ENCODE data around the gene MAGI1. TPM values are rescaled to one million over a fixed set of nuclear protein-coding genes. Genes with fewer than 3 reads are reported as not detected.

The MAGI1 gene
- total RNA-seq, 4 donors from 2014 or later, result 7.6 to 42.9 (median 37.0) TPM

- H3K27ac ChIP-seq, result no peak overlapping the region
- H3K4me1 ChIP-seq, result no peaks in the 10 kb centered on the region
- no peaks in the 10 kb centered on the region for H3K36me3 ChIP-seq
- intact Hi-C loops (cut with DNase I; ENCODE audit: low total_unique reads), result no loop called here
- DNase-seq, result no peak
- H3K4me3 ChIP-seq, result no peak overlapping the region
- TF ChIP-seq POLR2A (IDR thresholded peaks at IDR 0.05) (no peak), CTCF (IDR thresholded peaks at IDR 0.05) (no peak)
- no peaks in the 10 kb centered on the region for H3K9me3 ChIP-seq
- H3K27me3 ChIP-seq, result no peaks in the 10 kb centered on the region
Measured at GRCh38 chr3:65703820-65704219, 334.9 kb downstream of the MAGI1 start.

- H3K9me3 ChIP-seq, result no peaks in the 10 kb centered on the region
- H3K4me3 ChIP-seq, result no peak overlapping the region
- DNase-seq, result no peak
- intact Hi-C loops (cut with DNase I; ENCODE audit: low total_unique reads), result no loop called here
- H3K36me3 ChIP-seq, result no peaks in the 10 kb centered on the region
- TF ChIP-seq CTCF (IDR thresholded peaks at IDR 0.05), result no peak
- no peak for TF ChIP-seq POLR2A (IDR thresholded peaks at IDR 0.05)
- no peak overlapping the region for H3K27ac ChIP-seq
- H3K27me3 ChIP-seq, result no peaks in the 10 kb centered on the region
- no peaks in the 10 kb centered on the region for H3K4me1 ChIP-seq
Measured at GRCh38 chr3:65703026-65703425, 335.7 kb downstream of the MAGI1 start.

GRCh38 chr3:65702202-65702601 lies 336.5 kb downstream of the MAGI1 start:
- intact Hi-C loops (cut with DNase I; ENCODE audit: low total_unique reads), result no loop called here
- no peaks in the 10 kb centered on the region for H3K36me3 ChIP-seq
- no peaks in the 10 kb centered on the region for H3K9me3 ChIP-seq
- H3K4me3 ChIP-seq, result no peak overlapping the region
- no peak for DNase-seq
- no peaks in the 10 kb centered on the region for H3K27me3 ChIP-seq
- TF ChIP-seq CTCF (IDR thresholded peaks at IDR 0.05), result no peak
- no peaks in the 10 kb centered on the region for H3K4me1 ChIP-seq
- H3K27ac ChIP-seq, result no peak overlapping the region

- Histone ChIP-seq H3K4me3 (no peak overlapping the region), H3K27me3 (no peaks in the 10 kb centered on the region), H3K9me3 (no peaks in the 10 kb centered on the region), H3K36me3 (no peaks in the 10 kb centered on the region), H3K4me1 (no peaks in the 10 kb centered on the region), H3K27ac (no peak overlapping the region)
- intact Hi-C loops (cut with DNase I; ENCODE audit: low total_unique reads), result no loop called here
- DNase-seq, result no peak
- TF ChIP-seq POLR2A (IDR thresholded peaks at IDR 0.05) (no peak), CTCF (IDR thresholded peaks at IDR 0.05) (no peak)
Measured at GRCh38 chr3:65701516-65701915, 337.2 kb downstream of the MAGI1 start.

GRCh38 chr3:65689436-65689835 lies 349.3 kb downstream of the MAGI1 start:
- Histone ChIP-seq H3K4me3 (no peak overlapping the region), H3K4me1 (no peaks in the 10 kb centered on the region), H3K9me3 (no peaks in the 10 kb centered on the region), H3K27ac (no peak overlapping the region), H3K36me3 (no peaks in the 10 kb centered on the region), H3K27me3 (no peaks in the 10 kb centered on the region)
- DNase-seq, result no peak
- intact Hi-C loops (cut with DNase I; ENCODE audit: low total_unique reads), result no loop called here
- TF ChIP-seq POLR2A (IDR thresholded peaks at IDR 0.05) (no peak), CTCF (IDR thresholded peaks at IDR 0.05) (no peak)

All from uterus (tissue), 4 donors.